Measurements from ENCODE around the gene FGG. TPM values are rescaled to one million over a fixed set of nuclear protein-coding genes. Genes with fewer than 3 reads are reported as not detected.

FGG gene
- total and polyA plus RNA-seq, 2 of the 8 experiments (the other 6 are each of a cell fraction or from before 2014, with no cell fraction given), result not detected

DNA sequence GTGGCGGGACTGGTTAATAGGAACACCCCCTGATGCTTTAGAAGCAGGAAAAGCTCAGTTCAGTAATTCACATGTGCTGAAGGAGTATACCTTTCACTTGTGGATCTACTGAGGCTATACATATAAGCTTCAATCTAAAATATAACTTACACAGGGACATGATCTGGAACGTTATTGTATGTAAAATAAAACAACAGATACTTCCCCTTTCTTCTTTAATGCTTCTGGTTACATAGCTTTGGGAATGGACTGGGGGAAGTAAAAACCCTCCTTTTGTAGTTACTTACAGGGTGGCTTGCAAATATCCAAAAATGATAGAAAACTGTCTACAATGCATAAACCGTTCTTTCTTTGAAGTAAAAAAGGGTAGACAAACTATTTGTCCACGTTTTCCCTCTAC lies 1.9 kb downstream of the FGG start:
- peaks cover 0 to 1% (median 0%) of the 10 kb centered on the region in 4 experiments; a peak in 1 of 7 replicates for H3K27me3 ChIP-seq (replicated peaks in 1 of 4; ENCODE audit: control insufficient read depth in 3 of 4, extremely low read depth in 1 of 4, insufficient read depth in 3 of 4, low read length in 3 of 4)
- H2AK5ac ChIP-seq (ENCODE audit: low read depth, low read length), result no peak overlapping the region
- no peak overlapping the region for H2BK12ac ChIP-seq (ENCODE audit: low read depth, low read length)
- no peaks in the 10 kb centered on the region for H3K36me3 ChIP-seq (ENCODE audit: control insufficient read depth in 2 of 4, insufficient read depth in 4 of 4, low read length in 3 of 4)
- H2BK20ac ChIP-seq (ENCODE audit: low read length), result no peak overlapping the region
- H3K27ac ChIP-seq (ENCODE audit: low read depth, low read length), result no peak overlapping the region
- no peak overlapping the region for H2BK15ac ChIP-seq (ENCODE audit: low read length)
- POLR2A ChIA-PET (ENCODE audit: partially characterized antibody), result no interaction called here
- no peak overlapping the region for H3K18ac ChIP-seq (ENCODE audit: extremely low read depth, low read length)
- no peaks in the 10 kb centered on the region for H3K79me2 ChIP-seq (ENCODE audit: control insufficient read depth in 1 of 2, insufficient read depth in 2 of 2, low read length in 2 of 2)
- H3K56ac ChIP-seq (replicated peaks; ENCODE audit: insufficient read length, low read depth, low read length), result no peak overlapping the region
- no peak overlapping the region for H2AFZ ChIP-seq (ENCODE audit: low read length)
- no peak overlapping the region for H3K14ac ChIP-seq (ENCODE audit: insufficient read length)
- no peak overlapping the region for H3K4ac ChIP-seq (replicated peaks; ENCODE audit: insufficient read length, low read depth, low read length)
- no peaks in the 10 kb centered on the region; the same call in 1 of the 2 replicates for H3K23me2 ChIP-seq (ENCODE audit: low read depth, low read length)
- H2BK5ac ChIP-seq (ENCODE audit: low read depth, low read length), result no peak overlapping the region
- no peak overlapping the region for H2BK120ac ChIP-seq (replicated peaks; ENCODE audit: low read depth, low read length)
- H3K79me1 ChIP-seq (ENCODE audit: low read depth, low read length), result no peaks in the 10 kb centered on the region
- no peak overlapping the region for H3K9ac ChIP-seq (replicated peaks in 1 of 4; ENCODE audit: extremely low read depth in 1 of 4, low read depth in 3 of 4, low read length in 3 of 4)
- no peaks in the 10 kb centered on the region for H3K9me3 ChIP-seq (ENCODE audit: insufficient read depth in 2 of 2, low read depth in 1 of 2, low read length in 1 of 2)
- no peak overlapping the region for H4K91ac ChIP-seq (replicated peaks; ENCODE audit: insufficient read length, low read length)
- no peak overlapping the region for H3K4me2 ChIP-seq (ENCODE audit: insufficient read depth in 1 of 2, low read depth in 2 of 2, low read length in 2 of 2)
- H4K8ac ChIP-seq (ENCODE audit: extremely low read depth, insufficient read depth, low read length), result no peak overlapping the region
- WGBS, 2 experiments (ENCODE audit: extremely low coverage in 1 of 2, insufficient coverage in 1 of 2, insufficient read length in 1 of 2, insufficient replicate concordance in 2 of 2, low coverage in 1 of 2, low lambda C conversion rate in 2 of 2, missing lambda C conversion rate in 1 of 2), result 83% methylated on average over 4 of the region's 4 CpGs; no CpG with 5 or more reads in 1 of the 2 experiments
- CTCF ChIA-PET (ENCODE audit: partially characterized antibody), result interaction anchor here (0.9 to 5.0 kb wide), 8 partner anchors 8 to 58 kb away, joined by 3 to 26 read pairs (median 6); no protein-coding TSS in a partner anchor
- no peaks in the 10 kb centered on the region for H4K20me1 ChIP-seq (replicated peaks in 1 of 2; ENCODE audit: control insufficient read depth in 1 of 2, insufficient read depth in 2 of 2, low read length in 2 of 2)
- DNase-seq (ENCODE audit: low read depth in 1 of 2, low spot score in 2 of 2) (no peak), FAIRE-seq (no peak)
- H3K23ac ChIP-seq (ENCODE audit: insufficient read length), result no peak overlapping the region
- no peak overlapping the region for H4K5ac ChIP-seq (ENCODE audit: insufficient read length, low read depth, low read length)
- H3K4me3 ChIP-seq (ENCODE audit: extremely low read depth in 1 of 4, insufficient read depth in 2 of 4, low read depth in 3 of 4, low read length in 4 of 4), result no peak overlapping the region
- no peaks in the 10 kb centered on the region for H3K4me1 ChIP-seq (replicated peaks in 1 of 4; ENCODE audit: control insufficient read depth in 3 of 4, insufficient read depth in 4 of 4, low read length in 3 of 4)
- no peak for TF ChIP-seq YY1 (IDR thresholded peaks at IDR 0.05; ENCODE audit: low read depth, low read length)
- no peak for TF ChIP-seq SP2 (IDR thresholded peaks at IDR 0.05; ENCODE audit: low read length)
- TF ChIP-seq CHD1 (IDR thresholded peaks at IDR 0.05; ENCODE audit: low read depth, low read length), result no peak
- no peak for TF ChIP-seq POLR2AphosphoS5 (IDR thresholded peaks at IDR 0.05; ENCODE audit: low read depth, low read length)
- TF ChIP-seq TAF1 (IDR thresholded peaks at IDR 0.05; ENCODE audit: low read depth, low read length), result no peak
- TF ChIP-seq RBBP5 (IDR thresholded peaks at IDR 0.05; ENCODE audit: borderline replicate concordance, low read depth, low read length), result no peak
- TF ChIP-seq CHD2 (IDR thresholded peaks at IDR 0.05; ENCODE audit: low read length), result no peak
- no peak for TF ChIP-seq KDM4A (IDR thresholded peaks at IDR 0.05; ENCODE audit: low read depth, low read length, severe bottlenecking)
- TF ChIP-seq SP1 (IDR thresholded peaks at IDR 0.05; ENCODE audit: low read depth, low read length), result no peak
- TF ChIP-seq, protein P1, sequence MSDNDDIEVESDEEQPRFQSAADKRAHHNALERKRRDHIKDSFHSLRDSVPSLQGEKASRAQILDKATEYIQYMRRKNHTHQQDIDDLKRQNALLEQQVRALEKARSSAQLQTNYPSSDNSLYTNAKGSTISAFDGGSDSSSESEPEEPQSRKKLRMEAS (IDR thresholded peaks at IDR 0.05), result no peak
- TF ChIP-seq RFX5 (IDR thresholded peaks at IDR 0.05; ENCODE audit: borderline replicate concordance, low read depth, low read length), result no peak
- no peak for TF ChIP-seq CBX8 (IDR thresholded peaks at IDR 0.05; ENCODE audit: borderline replicate concordance, low read depth, low read length)
- TF ChIP-seq HDAC2 (IDR thresholded peaks at IDR 0.05; ENCODE audit: borderline replicate concordance in 1 of 2, low read depth in 2 of 2, low read length in 2 of 2), result no peak
- TF ChIP-seq NANOG (IDR thresholded peaks at IDR 0.05; ENCODE audit: insufficient read depth, low read depth, low read length, poor library complexity, severe bottlenecking), result no peak

All from H1 (cell line).